IPS DF 6.9 (cell line): ENCODE results near the gene CHST11.

ENCODE experiments used
- DNase-seq: peaks from one replicate; pipeline ENCODE4 v3.0.0-alpha.2; 2013; ENCODE audit warnings: low read depth, low spot score
- H3K27ac ChIP-seq: one replicate; pipeline ENCODE4 v1.5.1; 2013; ENCODE audit warnings: low read length, control low read depth
- H3K27me3 ChIP-seq: 2 replicates; pipeline ENCODE4 v1.6.1; 2013; ENCODE audit warnings: mild to moderate bottlenecking, low read length; ENCODE audit not compliant: control insufficient read depth, insufficient read depth
- H3K36me3 ChIP-seq: 2 replicates; pipeline ENCODE4 v1.6.1; 2013; ENCODE audit warnings: low read length; ENCODE audit not compliant: control insufficient read depth, insufficient read depth
- H3K4me1 ChIP-seq: 2 replicates; pipeline ENCODE4 v1.6.1; 2013; ENCODE audit warnings: low read length; ENCODE audit not compliant: control insufficient read depth, insufficient read depth
- H3K4me3 ChIP-seq: 2 replicates; pipeline ENCODE4 v1.5.1; 2013; ENCODE audit warnings: mild to moderate bottlenecking, low read length
- H3K9me3 ChIP-seq: 2 replicates; pipeline ENCODE4 v1.6.1; 2013; ENCODE audit warnings: low read length, inconsistent platforms; ENCODE audit not compliant: control insufficient read depth, insufficient read depth
- WGBS: extraction: QIAGEN DNeasy Blood & Tissue Kit; methylation state at CpG from one replicate; pipeline ENCODE4 v1.1.7; 2013; ENCODE audit warnings: mixed read lengths, missing lambda C conversion rate; ENCODE audit not compliant: insufficient read length, insufficient coverage; 5-methylcytosine and 5-hydroxymethylcytosine counted together

The CHST11 gene

DNA sequence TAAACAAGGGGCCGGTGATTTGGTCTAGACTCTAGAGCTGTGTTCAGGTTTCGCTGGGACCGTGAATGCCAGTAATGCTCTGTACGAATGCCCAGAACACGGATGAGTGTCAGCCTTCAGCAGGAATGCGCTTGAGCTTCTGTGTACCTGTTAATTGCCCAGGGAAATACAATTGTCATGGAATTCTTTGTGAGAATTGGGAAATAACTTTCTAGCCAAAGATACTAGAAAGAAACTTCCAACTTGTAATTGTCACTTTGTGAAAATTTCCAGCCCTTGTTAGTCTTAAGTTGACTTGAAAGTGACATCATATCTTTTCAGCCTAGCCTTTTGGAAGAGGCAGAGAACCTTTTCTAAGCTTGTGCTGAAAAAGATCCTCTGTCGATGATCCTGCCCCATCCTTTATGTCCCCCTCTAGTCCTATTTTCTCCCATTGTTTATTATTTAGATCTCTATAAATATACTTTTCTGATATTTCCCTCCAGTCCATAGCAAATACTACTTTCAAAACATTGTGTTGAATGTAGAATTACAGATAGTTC, 2.7 kb downstream of the CHST11 start:
- no CpG with 5 or more reads among the region's 7 CpGs for WGBS
- Histone ChIP-seq H3K4me1 (no peaks in the 10 kb centered on the region), H3K4me3 (no peak overlapping the region), H3K27me3 (no peaks in the 10 kb centered on the region; the same call in 1 of the 2 replicates), H3K36me3 (no peaks in the 10 kb centered on the region), H3K9me3 (no peaks in the 10 kb centered on the region), H3K27ac (no peak overlapping the region)
- DNase-seq = no peak

GRCh38 chr12:104460041-104460719, 3.4 kb downstream of the CHST11 start:
- no peaks in the 10 kb centered on the region; the same call in 1 of the 2 replicates for H3K27me3 ChIP-seq
- H3K4me3 ChIP-seq = no peak overlapping the region
- WGBS = no CpG with 5 or more reads among the region's 10 CpGs

DNA sequence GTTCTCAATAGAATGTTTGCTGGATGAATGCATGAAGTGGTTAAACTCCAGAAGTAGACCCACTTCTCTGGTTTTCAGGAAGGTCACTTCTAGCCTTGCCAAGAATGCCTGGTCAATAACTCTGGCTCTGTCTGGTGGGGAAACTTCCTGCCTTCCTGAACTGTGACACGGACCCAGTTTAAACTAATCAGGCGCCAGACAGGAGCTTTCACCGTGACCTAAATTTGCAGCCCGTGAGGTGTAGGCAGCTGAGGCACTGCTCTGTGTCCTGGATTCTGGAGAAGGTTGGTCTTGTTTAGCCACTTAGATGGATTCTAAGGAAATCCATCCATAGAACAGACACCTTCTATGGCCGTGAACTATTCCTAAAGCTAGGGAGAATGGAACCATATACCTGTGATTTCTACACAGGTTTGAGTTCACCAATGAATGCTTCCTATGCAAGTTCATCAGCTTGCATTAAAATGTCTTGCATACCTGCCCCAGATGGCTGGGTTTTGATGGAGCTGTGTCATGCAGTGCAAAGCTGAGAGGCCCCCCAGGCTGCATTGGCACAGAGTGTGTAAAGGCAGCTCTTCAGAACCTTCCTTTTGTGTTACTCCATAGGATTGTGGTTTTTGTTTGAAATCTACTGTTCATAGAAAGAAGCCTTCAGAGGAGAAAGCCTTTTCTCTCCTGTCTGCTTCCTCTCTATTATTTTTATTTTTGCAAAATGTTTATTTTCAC, 4.4 kb downstream of the CHST11 start:
- Histone ChIP-seq H3K27me3 (no peaks in the 10 kb centered on the region; the same call in 1 of the 2 replicates), H3K4me3 (no peak overlapping the region), H3K27ac (no peak overlapping the region), H3K4me1 (no peaks in the 10 kb centered on the region), H3K9me3 (no peaks in the 10 kb centered on the region), H3K36me3 (no peaks in the 10 kb centered on the region)
- no peak for DNase-seq
- no CpG with 5 or more reads among the region's 5 CpGs for WGBS

More at GRCh38 chr12:104460041-104460719, 3.4 kb downstream of the CHST11 start:
- no peak for DNase-seq
- Histone ChIP-seq H3K27ac (no peak overlapping the region), H3K9me3 (no peaks in the 10 kb centered on the region), H3K36me3 (no peaks in the 10 kb centered on the region), H3K4me1 (no peaks in the 10 kb centered on the region)

GRCh38 chr12:104462325-104462724, 5.6 kb downstream of the CHST11 start:
- Histone ChIP-seq H3K27me3 (no peaks in the 10 kb centered on the region; the same call in 1 of the 2 replicates), H3K9me3 (no peaks in the 10 kb centered on the region), H3K4me3 (no peak overlapping the region), H3K27ac (no peak overlapping the region), H3K4me1 (no peaks in the 10 kb centered on the region), H3K36me3 (no peaks in the 10 kb centered on the region)
- no peak for DNase-seq
- no CpG with 5 or more reads among the region's 1 CpG for WGBS

DNA sequence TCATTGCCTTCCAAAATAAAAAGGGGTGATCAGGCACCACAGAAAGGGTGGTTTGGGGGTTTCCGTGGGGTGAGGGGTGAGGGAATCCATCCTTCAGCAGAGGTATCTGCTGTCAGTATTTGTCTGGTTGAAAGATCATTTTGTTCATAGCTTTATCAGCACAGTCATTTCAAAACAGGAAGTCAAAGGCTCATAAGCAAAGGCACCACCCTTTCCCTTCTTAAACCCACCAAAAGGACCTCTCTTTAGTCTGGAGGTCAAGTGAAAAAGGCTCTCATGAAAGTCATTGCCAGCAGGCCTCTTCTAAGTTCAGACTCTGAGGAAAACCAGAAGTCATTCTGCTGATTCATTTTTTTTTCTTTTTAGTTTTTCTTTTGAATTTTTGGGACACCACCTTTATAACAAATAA, 6.2 kb downstream of the CHST11 start:
- Histone ChIP-seq H3K4me3 (no peak overlapping the region), H3K27me3 (no peaks in the 10 kb centered on the region; the same call in none of the 2 replicates), H3K4me1 (no peaks in the 10 kb centered on the region), H3K9me3 (no peaks in the 10 kb centered on the region), H3K36me3 (no peaks in the 10 kb centered on the region), H3K27ac (no peak overlapping the region)
- DNase-seq = no peak
- WGBS = no CpG with 5 or more reads among the region's 1 CpG

DNA sequence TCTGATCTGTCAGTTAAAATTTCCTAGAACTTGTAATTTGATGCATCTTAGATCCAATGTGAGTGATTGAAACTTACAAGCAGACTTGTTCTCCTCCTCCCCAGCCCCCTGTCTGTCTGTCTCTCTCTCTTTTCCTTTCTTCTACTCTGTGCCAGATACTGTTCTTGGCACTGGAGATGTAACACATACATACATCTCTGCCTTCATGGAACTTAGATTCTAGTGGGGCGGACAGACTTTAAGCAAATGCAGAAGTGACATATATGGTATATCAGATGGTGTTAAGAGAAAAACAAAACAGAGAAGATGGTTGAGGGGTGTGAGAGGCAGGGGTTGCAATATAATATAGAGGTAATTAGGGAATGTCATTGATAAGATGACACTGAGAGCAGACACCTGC, 6.6 kb downstream of the CHST11 start:
- no CpG with 5 or more reads among the region's 1 CpG for WGBS
- H3K27ac ChIP-seq = no peak overlapping the region
- no peak for DNase-seq
- H3K36me3 ChIP-seq = no peaks in the 10 kb centered on the region
- no peaks in the 10 kb centered on the region for H3K9me3 ChIP-seq
- H3K4me3 ChIP-seq = no peak overlapping the region
- H3K4me1 ChIP-seq = no peaks in the 10 kb centered on the region
- H3K27me3 ChIP-seq = no peaks in the 10 kb centered on the region; the same call in none of the 2 replicates

GRCh38 chr12:104464899-104465298, 8.2 kb downstream of the CHST11 start:
- DNase-seq = no peak

DNA sequence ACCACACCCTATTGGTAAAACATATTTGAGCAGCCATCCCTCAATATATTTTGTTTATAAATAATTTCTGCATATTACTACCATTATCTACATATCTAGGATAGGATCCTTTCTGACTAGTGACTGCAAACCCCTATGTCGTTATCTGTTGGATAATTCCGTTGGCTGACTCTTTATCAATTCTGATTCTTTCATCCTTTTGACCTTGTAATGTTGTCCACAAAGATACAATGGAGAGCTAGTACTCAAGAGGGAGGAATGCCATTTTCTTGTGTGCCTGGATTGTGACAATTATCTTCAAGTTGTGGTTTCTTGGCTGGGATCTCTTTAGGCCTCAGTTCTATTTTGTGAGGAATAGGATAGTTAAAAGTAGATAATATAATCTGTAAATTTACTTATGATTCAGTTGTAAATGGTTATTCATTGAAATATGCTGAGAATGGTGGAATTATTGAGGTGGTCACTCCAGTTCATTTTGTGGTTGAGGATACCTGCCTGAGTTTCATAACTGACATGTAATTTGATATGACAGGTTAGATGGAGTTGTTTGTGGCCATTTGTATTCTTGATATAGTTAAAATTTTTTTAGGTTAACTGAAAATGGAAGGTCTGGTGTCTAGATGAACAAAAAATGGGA, 10.1 kb downstream of the CHST11 start:
- H3K27me3 ChIP-seq = no peaks in the 10 kb centered on the region; the same call in 1 of the 2 replicates
- no peaks in the 10 kb centered on the region for H3K4me1 ChIP-seq
- no peak overlapping the region for H3K4me3 ChIP-seq
- H3K27ac ChIP-seq = no peak overlapping the region
- H3K9me3 ChIP-seq = no peaks in the 10 kb centered on the region
- WGBS = no CpG with 5 or more reads among the region's 2 CpGs
- no peaks in the 10 kb centered on the region for H3K36me3 ChIP-seq
- DNase-seq = no peak

More at GRCh38 chr12:104464899-104465298, 8.2 kb downstream of the CHST11 start:
- Histone ChIP-seq H3K4me1 (no peaks in the 10 kb centered on the region), H3K27me3 (no peaks in the 10 kb centered on the region; the same call in 1 of the 2 replicates), H3K27ac (no peak overlapping the region), H3K9me3 (no peaks in the 10 kb centered on the region), H3K4me3 (no peak overlapping the region), H3K36me3 (no peaks in the 10 kb centered on the region)
- WGBS = no CpG with 5 or more reads among the region's 3 CpGs

DNA sequence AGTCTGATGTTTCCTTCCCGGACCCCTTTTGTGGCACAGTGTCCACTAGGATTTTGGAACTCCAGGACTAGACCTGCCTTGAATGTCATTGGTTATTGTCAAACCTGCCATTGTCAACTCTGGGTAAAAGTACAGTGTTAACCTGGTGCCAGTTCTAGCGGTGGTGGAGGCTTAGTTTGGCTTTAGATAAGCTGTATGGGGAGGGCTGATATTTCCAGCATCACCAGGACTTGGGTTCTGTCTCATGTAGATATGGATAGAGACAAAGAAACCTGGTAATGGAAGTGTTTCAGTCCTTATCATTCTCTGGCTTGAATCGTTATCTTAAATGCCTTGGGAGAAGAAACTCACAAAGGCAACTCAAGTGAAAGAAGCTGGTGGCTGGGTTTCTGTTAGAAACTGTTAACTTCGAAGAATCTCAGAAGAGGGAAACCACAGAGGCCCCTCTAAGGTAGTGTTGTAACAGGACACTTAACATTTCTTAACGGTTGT, 10.6 kb downstream of the CHST11 start:
- H3K27ac ChIP-seq = no peak overlapping the region

GRCh38 chr12:104468371-104468770, 11.6 kb downstream of the CHST11 start:
- Histone ChIP-seq H3K4me3 (no peak overlapping the region), H3K27ac (no peak overlapping the region), H3K36me3 (no peaks in the 10 kb centered on the region), H3K9me3 (no peaks in the 10 kb centered on the region), H3K27me3 (no peaks in the 10 kb centered on the region; the same call in 1 of the 2 replicates), H3K4me1 (0 out of 2 replicates have a peak, but pooled peaks cover 1% of the 10 kb centered on the region)
- no CpG with 5 or more reads among the region's 5 CpGs for WGBS
- no peak for DNase-seq

More for the DNA sequence above, 10.6 kb downstream of the CHST11 start:
- no peaks in the 10 kb centered on the region for H3K9me3 ChIP-seq
- no peaks in the 10 kb centered on the region for H3K4me1 ChIP-seq
- no peaks in the 10 kb centered on the region; the same call in 1 of the 2 replicates for H3K27me3 ChIP-seq
- H3K4me3 ChIP-seq = no peak overlapping the region
- no peak for DNase-seq
- no CpG with 5 or more reads among the region's 5 CpGs for WGBS
- no peaks in the 10 kb centered on the region for H3K36me3 ChIP-seq
